Aorta (tissue), 5 donors: ENCODE results near the gene EIF2AK2. TPM values are rescaled to one million over a fixed set of nuclear protein-coding genes. Genes with fewer than 3 reads are reported as not detected.

Experiments used
- ATAC-seq: fragments of 200-7000 bp; cut with Tn5 transposase; one replicate; pipeline ENCODE4 v1.9.1; 2022; ENCODE audit warnings: moderate library complexity; ENCODE audit not compliant: low FRiP score
- DNase-seq, 2 donors: peaks; one replicate each; pipeline ENCODE4 v3.0.0-alpha.2; 2020
- H3K27ac ChIP-seq, 2 donors: one replicate each; pipeline ENCODE4 v1.5.1; 2013; ENCODE audit warnings: low read length in 2 of 2, mild to moderate bottlenecking in 2 of 2, moderate library complexity in 2 of 2, control low read depth in 1 of 2, inconsistent platforms in 1 of 2, low read depth in 1 of 2
- H3K27me3 ChIP-seq, 2 donors: one replicate each; pipeline ENCODE4 v1.6.1; 2013; ENCODE audit warnings: control low read depth in 1 of 2, low read length in 1 of 2, mild to moderate bottlenecking in 1 of 2, moderate library complexity in 1 of 2; ENCODE audit not compliant: insufficient read depth in 2 of 2, control insufficient read depth in 1 of 2
- H3K36me3 ChIP-seq, 2 donors: one replicate each; pipeline ENCODE4 v1.6.1; 2013; ENCODE audit warnings: control low read depth in 1 of 2, low read length in 1 of 2, mild to moderate bottlenecking in 1 of 2; ENCODE audit not compliant: insufficient read depth in 2 of 2, control insufficient read depth in 1 of 2
- H3K4me1 ChIP-seq, 2 donors: one replicate each; pipeline ENCODE4 v1.6.1; 2013; ENCODE audit warnings: low read length in 2 of 2, control low read depth in 1 of 2, mild to moderate bottlenecking in 1 of 2, moderate library complexity in 1 of 2; ENCODE audit not compliant: insufficient read depth in 2 of 2, control insufficient read depth in 1 of 2
- H3K4me3 ChIP-seq, 2 donors: one replicate each; pipeline ENCODE4 v1.5.1; 2013; ENCODE audit warnings: low read length in 2 of 2, control low read depth in 1 of 2, mild to moderate bottlenecking in 1 of 2
- H3K9me3 ChIP-seq: one replicate; pipeline ENCODE4 v1.6.1; 2013; ENCODE audit warnings: mild to moderate bottlenecking, low read length; ENCODE audit not compliant: control insufficient read depth
- WGBS, 2 donors: extraction: QIAGEN DNeasy Blood & Tissue Kit; methylation state at CpG; one replicate each; pipeline ENCODE4 v1.1.7; 2013; 5-methylcytosine and 5-hydroxymethylcytosine counted together
- intact Hi-C, 2 donors: fragments of 100-400 bp; cut with DNase I; formaldehyde crosslinking; loops; one replicate each; pipeline versions ENCODE4 v1.14.2 to v1.15.0; 2022
- polyA plus RNA-seq, 2 donors: library from polyadenylated mRNA; stranded (reverse); fragments of 200-250 nt; gene quantifications; one replicate each; pipeline ENCODE4 v1.2.3, GENCODE V29; 2013
- total RNA-seq, 2 donors: library from RNA; stranded (reverse); fragmentation: NEBNext Ultra II Directional; extraction: Animal tissue kit (Norgen Biotek cat#: 25700); gene quantifications; one replicate each; pipeline ENCODE4 v1.2.1, GENCODE V29; 2021
- donor health status: healthy with polysubstance abuse.
- donor health status: Bipolar disorder and iron deficiency.
- donor health status: DM: no; HTN: no; CAD: no.
- donor health status: DM: no; HTN: no; CAD: no.
- donor health status: DM: yes; HTN: yes; CAD: no.

Gene EIF2AK2
- total and polyA plus RNA-seq, 4 donors: 8.4 to 49.5 (median 28.4) TPM

DNA sequence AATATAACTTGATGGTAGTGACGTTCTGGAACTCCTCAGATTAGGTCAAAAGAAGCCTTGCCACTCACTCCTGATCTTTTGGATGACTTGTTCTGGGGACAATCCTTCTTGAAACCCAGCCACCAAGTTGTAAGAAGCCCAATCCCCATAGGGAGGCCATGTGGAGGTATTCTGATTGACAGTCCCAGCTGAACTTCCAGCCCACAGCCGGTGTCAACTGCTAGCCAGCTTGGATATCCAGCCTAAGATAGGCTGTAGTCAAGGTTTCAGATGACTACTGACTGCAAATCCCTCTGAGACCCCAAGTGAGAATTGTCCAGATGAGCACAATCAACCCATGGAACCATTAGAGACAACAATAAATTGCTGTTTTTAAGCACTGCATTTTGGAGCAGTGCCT, 31.4 kb downstream of the EIF2AK2 start:
- Histone ChIP-seq H3K4me1 (no peaks in the 10 kb centered on the region), H3K36me3 (peaks cover 4% of the 10 kb centered on the region in 2 donors), H3K27me3 (no peaks in the 10 kb centered on the region), H3K27ac (no peak overlapping the region), H3K4me3 (no peak overlapping the region), H3K9me3 (no peaks in the 10 kb centered on the region)
- DNase-seq (no peak), ATAC-seq (no peak)
- WGBS, 2 donors: 94 to 100% methylated on average over 2 of the region's 2 CpGs
- intact Hi-C loops: no loop called here

- no peaks in the 10 kb centered on the region for H3K9me3 ChIP-seq
- H3K36me3 ChIP-seq: peaks cover 4 to 7% of the 10 kb centered on the region in 2 donors
- no peak overlapping the region for H3K27ac ChIP-seq
- H3K4me1 ChIP-seq: no peaks in the 10 kb centered on the region
- no peak overlapping the region for H3K4me3 ChIP-seq
- intact Hi-C loops: no loop called here
- H3K27me3 ChIP-seq: no peaks in the 10 kb centered on the region
- ATAC-seq: no peak
- 91 to 92% methylated on average over 5 of the region's 5 CpGs for WGBS, 2 donors
- DNase-seq: no peak
Measured at GRCh38 chr2:37119157-37119556, 37.6 kb downstream of the EIF2AK2 start.

DNA sequence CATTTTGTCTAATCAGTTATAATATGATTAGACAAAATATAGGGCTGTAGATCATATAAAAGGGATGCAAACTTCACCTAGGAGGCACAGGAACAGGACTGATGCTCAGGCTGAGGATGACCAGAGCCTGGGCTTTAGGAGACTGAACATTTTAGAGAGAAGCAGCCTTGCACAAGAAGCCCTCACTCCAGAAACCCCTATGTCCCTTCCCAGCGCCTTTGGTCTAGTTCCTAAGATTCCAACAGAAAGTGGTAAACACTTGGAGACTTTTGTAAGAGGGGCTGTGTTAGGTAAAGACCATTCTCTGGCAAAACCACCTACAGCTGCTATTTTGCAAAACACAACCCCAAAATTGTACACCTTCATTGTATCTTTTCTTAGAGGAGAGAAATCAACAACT, 39.2 kb downstream of the EIF2AK2 start:
- Histone ChIP-seq H3K27me3 (no peaks in the 10 kb centered on the region), H3K4me1 (no peaks in the 10 kb centered on the region), H3K36me3 (peaks cover 4 to 7% of the 10 kb centered on the region in 2 donors), H3K27ac (no peak overlapping the region), H3K4me3 (no peak overlapping the region), H3K9me3 (no peaks in the 10 kb centered on the region)
- DNase-seq (no peak), ATAC-seq (no peak)
- intact Hi-C loops: no loop called here
- WGBS, 2 donors: 91 to 92% methylated on average over 1 of the region's 1 CpG

DNA sequence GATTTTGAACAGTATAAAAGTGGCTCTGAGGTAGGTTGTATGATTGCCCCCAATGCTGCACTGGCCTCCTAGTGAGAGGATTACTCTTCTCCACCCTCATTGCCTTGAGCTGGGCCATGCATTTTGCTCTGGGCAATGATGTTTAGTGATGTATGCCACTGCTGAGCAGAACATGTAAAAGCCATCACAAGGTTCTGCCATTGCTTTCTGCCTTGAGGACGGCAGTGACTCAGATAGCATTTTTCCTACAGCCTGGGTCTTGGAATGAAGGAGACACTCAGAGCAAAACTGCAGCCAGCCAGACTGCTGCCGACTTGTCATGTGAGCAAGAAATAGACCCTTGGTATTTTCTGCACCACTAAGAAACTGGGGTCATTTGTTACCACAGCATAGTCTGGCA, 44.8 kb downstream of the EIF2AK2 start:
- Histone ChIP-seq H3K4me3 (no peak overlapping the region), H3K27ac (no peak overlapping the region), H3K4me1 (no peaks in the 10 kb centered on the region), H3K9me3 (no peaks in the 10 kb centered on the region), H3K27me3 (no peaks in the 10 kb centered on the region), H3K36me3 (peaks cover 7 to 10% of the 10 kb centered on the region in 2 donors)
- ATAC-seq: no peak
- DNase-seq: no peak
- intact Hi-C loops: no loop called here
- 68 to 96% methylated on average over 2 of the region's 2 CpGs for WGBS, 2 donors

DNA sequence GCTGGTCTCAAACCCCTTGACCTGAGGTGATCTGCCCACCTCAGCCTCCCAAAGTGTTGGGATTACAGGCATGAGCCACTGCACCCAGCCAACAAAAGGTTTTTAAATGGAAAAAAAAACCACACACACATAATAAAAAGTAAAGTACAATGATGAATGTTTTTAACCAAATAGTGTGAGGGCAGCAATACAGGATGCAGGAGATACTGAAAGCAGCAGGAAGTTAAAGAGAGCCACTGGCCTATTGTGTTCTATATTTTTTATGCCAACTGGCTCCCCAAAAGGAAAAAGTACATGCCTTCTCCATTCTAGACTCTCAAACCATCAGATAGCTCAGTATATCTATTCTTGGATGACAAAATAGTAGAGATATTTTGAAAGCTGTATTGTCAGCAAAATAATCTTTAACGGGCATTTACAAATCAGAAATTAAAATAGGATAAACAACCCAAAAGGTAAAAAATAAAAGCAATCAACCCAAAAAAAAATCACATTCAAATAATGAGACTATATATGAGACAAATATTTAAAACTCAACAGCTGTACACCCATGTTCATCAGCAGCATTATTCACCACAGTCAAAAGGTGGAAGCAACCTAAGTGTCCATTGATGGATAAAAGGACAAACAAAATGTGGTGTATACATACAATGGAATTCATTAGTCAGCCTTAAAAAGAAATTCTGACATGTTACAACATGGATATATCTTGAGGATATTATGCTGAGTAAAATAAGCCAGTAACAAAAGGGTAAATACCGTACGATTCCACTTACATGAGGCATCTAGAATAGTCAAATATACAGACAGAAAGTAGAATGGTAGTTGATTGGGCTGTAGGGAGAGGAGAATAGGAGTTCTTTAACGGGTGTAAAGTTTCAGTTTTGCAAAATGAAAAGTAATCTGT, 46.2 kb downstream of the EIF2AK2 start:
- Histone ChIP-seq H3K36me3 (peaks cover 4 to 7% of the 10 kb centered on the region in 2 donors), H3K27ac (no peak overlapping the region), H3K4me1 (no peaks in the 10 kb centered on the region), H3K4me3 (no peak overlapping the region), H3K9me3 (no peaks in the 10 kb centered on the region), H3K27me3 (no peaks in the 10 kb centered on the region)
- no peak for ATAC-seq
- WGBS, 2 donors: 90 to 93% methylated on average over 4 of the region's 4 CpGs
- intact Hi-C loops: no loop called here
- DNase-seq: no peak

DNA sequence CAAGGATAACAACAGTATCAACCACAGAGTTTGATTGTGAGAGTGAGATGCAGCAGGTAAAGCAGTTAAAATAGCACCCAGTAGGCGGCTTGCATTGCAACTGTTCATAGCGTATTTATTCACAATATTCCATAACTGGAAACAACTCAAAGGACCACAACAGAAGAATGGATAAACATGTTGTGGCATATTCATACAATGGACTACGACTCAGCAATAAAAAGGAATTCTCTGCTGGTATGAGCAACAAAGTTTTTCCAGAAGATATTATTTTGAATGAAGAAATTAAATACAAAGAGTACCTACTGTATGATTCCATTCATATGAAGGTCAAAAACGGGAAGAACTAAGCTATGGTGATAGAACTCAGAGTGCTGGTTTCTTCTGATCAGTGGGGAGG, 47.3 kb downstream of the EIF2AK2 start:
- 93% methylated on average over 4 of the region's 4 CpGs for WGBS, 2 donors
- Histone ChIP-seq H3K9me3 (no peaks in the 10 kb centered on the region), H3K27me3 (no peaks in the 10 kb centered on the region), H3K4me1 (no peaks in the 10 kb centered on the region), H3K4me3 (no peak overlapping the region), H3K27ac (no peak overlapping the region), H3K36me3 (peaks cover 4 to 7% of the 10 kb centered on the region in 2 donors)
- intact Hi-C loops: no loop called here
- DNase-seq (no peak), ATAC-seq (no peak)

DNA sequence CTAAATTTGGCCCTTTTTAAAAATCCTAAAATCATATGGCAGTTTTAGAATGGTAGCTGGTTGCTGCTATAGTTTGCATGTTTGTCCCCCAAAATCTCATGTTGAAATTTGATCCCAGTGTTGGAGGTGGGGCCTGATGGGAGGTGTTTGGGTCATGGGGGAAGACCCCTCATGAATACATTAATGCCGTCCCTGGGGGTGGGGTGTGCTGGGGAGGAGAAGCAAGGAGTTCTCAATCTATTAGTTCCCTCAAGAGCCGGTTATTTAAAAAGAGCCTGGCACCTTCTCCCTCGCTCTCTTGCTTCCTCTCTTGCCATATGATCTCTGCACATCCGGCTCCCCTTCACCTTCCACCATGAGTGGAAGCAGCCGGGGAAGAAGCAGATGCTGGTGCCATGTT, 51.6 kb downstream of the EIF2AK2 start:
- intact Hi-C loops: no loop called here
- 78 to 82% methylated on average over 5 of the region's 5 CpGs for WGBS, 2 donors
- peaks cover 3 to 4% of the 10 kb centered on the region in 2 donors for H3K36me3 ChIP-seq

GRCh38 chr2:37104178-37104577, 52.6 kb downstream of the EIF2AK2 start:
- Histone ChIP-seq H3K9me3 (no peaks in the 10 kb centered on the region), H3K4me1 (no peaks in the 10 kb centered on the region), H3K27ac (no peak overlapping the region), H3K4me3 (no peak overlapping the region), H3K27me3 (no peaks in the 10 kb centered on the region), H3K36me3 (peaks cover under 1 to 3% of the 10 kb centered on the region in 2 donors)
- 97 to 99% methylated on average over 2 of the region's 2 CpGs for WGBS, 2 donors
- intact Hi-C loops: no loop called here
- ATAC-seq: no peak
- DNase-seq: no peak

More for the DNA sequence above, 51.6 kb downstream of the EIF2AK2 start:
- no peak overlapping the region for H3K4me3 ChIP-seq
- H3K27me3 ChIP-seq: no peaks in the 10 kb centered on the region
- DNase-seq (no peak), ATAC-seq (no peak)
- no peak overlapping the region for H3K27ac ChIP-seq
- H3K9me3 ChIP-seq: no peaks in the 10 kb centered on the region
- no peaks in the 10 kb centered on the region for H3K4me1 ChIP-seq

- Histone ChIP-seq H3K27ac (no peak overlapping the region), H3K27me3 (no peaks in the 10 kb centered on the region), H3K4me3 (no peak overlapping the region), H3K4me1 (no peaks in the 10 kb centered on the region), H3K9me3 (no peaks in the 10 kb centered on the region), H3K36me3 (no peaks in the 10 kb centered on the region)
- WGBS, 2 donors: 91 to 93% methylated on average over 3 of the region's 3 CpGs
- intact Hi-C loops: no loop called here
- no peak for DNase-seq
- ATAC-seq: no peak
Measured at GRCh38 chr2:37102588-37102987, 54.2 kb downstream of the EIF2AK2 start.
